Breast epithelium (tissue), 3 donors: ENCODE results near the gene TCF3.

Experiments
- POLR2A ChIP-seq: fragments of 450-650 bp; IDR thresholded peaks from one replicate; pipeline ENCODE4 v1.6.1; 2016; ENCODE audit warnings: antibody characterized with exemption, mild to moderate bottlenecking, moderate library complexity
- POLR2AphosphoS5 ChIP-seq, 3 donors: sonication (generic); formaldehyde crosslinking; IDR thresholded peaks; one replicate each; pipeline ENCODE4 v1.6.1; 2017; ENCODE audit warnings: antibody characterized with exemption in 3 of 3
- TF ChIP-seq, protein P1 (sequence below), 3 donors: fragments of 450-650 bp; IDR thresholded peaks; one replicate each; pipeline ENCODE4 v1.5.1; 2016 to 2017; ENCODE audit warnings: antibody characterized with exemption in 3 of 3, mild to moderate bottlenecking in 3 of 3, moderate library complexity in 3 of 3

DNA sequence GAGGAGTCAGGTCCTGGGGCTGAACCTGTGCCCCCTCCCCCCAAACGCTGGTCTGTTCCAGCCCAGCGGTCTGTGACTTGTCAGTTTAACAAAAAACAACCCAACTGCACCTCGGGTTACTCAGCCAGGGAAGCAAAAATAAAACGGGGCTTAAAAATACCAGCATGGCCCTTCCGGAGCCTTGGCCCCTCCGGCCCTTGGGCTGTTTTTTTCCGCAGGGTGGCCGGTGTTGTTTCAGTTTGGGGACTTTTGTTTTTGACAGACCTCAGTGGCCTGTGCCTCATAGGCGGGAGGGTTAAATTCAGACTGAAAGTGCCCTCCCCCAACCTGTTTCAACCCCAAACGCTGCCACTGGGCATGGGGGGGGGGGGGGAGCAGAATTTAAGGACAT lies 4.0 kb downstream of the TCF3 start:
- TF ChIP-seq POLR2A, result no peak
- TF ChIP-seq, protein P1, sequence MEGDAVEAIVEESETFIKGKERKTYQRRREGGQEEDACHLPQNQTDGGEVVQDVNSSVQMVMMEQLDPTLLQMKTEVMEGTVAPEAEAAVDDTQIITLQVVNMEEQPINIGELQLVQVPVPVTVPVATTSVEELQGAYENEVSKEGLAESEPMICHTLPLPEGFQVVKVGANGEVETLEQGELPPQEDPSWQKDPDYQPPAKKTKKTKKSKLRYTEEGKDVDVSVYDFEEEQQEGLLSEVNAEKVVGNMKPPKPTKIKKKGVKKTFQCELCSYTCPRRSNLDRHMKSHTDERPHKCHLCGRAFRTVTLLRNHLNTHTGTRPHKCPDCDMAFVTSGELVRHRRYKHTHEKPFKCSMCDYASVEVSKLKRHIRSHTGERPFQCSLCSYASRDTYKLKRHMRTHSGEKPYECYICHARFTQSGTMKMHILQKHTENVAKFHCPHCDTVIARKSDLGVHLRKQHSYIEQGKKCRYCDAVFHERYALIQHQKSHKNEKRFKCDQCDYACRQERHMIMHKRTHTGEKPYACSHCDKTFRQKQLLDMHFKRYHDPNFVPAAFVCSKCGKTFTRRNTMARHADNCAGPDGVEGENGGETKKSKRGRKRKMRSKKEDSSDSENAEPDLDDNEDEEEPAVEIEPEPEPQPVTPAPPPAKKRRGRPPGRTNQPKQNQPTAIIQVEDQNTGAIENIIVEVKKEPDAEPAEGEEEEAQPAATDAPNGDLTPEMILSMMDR (IDR thresholded peaks at IDR 0.05), result no peak
- TF ChIP-seq POLR2AphosphoS5 (IDR thresholded peaks at IDR 0.05), result no peak
